Measurements from ENCODE around the gene PLEKHA8. TPM values are rescaled to one million over a fixed set of nuclear protein-coding genes. Genes with fewer than 3 reads are reported as not detected.

PLEKHA8 gene
- total RNA-seq, 1 donor from 2014 or later = 57.9 TPM

- Mint-ChIP-seq H3K9me3 (ENCODE audit: unreplicated experiment) (peaks cover 1% of the 10 kb centered on the region), H3K4me1 (ENCODE audit: low read depth, unreplicated experiment) (peaks cover 4% of the 10 kb centered on the region)
- no peak for TF ChIP-seq CTCF (IDR thresholded peaks at IDR 0.05; ENCODE audit: partially characterized antibody, unreplicated experiment)
These were observed 25.1 kb upstream of the PLEKHA8 start for GRCh38 chr7:30003098-30003497.

GRCh38 chr7:30005464-30005863 is 22.7 kb upstream of the PLEKHA8 start:
- H3K36me3 Mint-ChIP-seq (ENCODE audit: unreplicated experiment) = no peaks in the 10 kb centered on the region
- TF ChIP-seq CTCF (IDR thresholded peaks at IDR 0.05; ENCODE audit: partially characterized antibody, unreplicated experiment) = no peak
- H3K9me3 Mint-ChIP-seq (ENCODE audit: unreplicated experiment) = no peaks in the 10 kb centered on the region
- H3K27ac Mint-ChIP-seq (ENCODE audit: unreplicated experiment) = no peak overlapping the region
- H3K4me1 Mint-ChIP-seq (ENCODE audit: low read depth, unreplicated experiment) = peaks cover 4% of the 10 kb centered on the region
- no peak for DNase-seq
- no peak overlapping the region for H3K4me3 Mint-ChIP-seq (ENCODE audit: unreplicated experiment)
- no peaks in the 10 kb centered on the region for H3K27me3 Mint-ChIP-seq (ENCODE audit: unreplicated experiment)

More at GRCh38 chr7:30003098-30003497, 25.1 kb upstream of the PLEKHA8 start:
- peaks cover 2% of the 10 kb centered on the region for H3K27me3 Mint-ChIP-seq (ENCODE audit: unreplicated experiment)
- no peak for DNase-seq
- no peak overlapping the region for H3K4me3 Mint-ChIP-seq (ENCODE audit: unreplicated experiment)
- H3K36me3 Mint-ChIP-seq (ENCODE audit: unreplicated experiment) = no peaks in the 10 kb centered on the region
- H3K27ac Mint-ChIP-seq (ENCODE audit: unreplicated experiment) = no peak overlapping the region

- H3K27ac Mint-ChIP-seq (ENCODE audit: unreplicated experiment) = no peak overlapping the region
- no peaks in the 10 kb centered on the region for H3K36me3 Mint-ChIP-seq (ENCODE audit: unreplicated experiment)
- DNase-seq = no peak
- no peaks in the 10 kb centered on the region for H3K9me3 Mint-ChIP-seq (ENCODE audit: unreplicated experiment)
- no peaks in the 10 kb centered on the region for H3K27me3 Mint-ChIP-seq (ENCODE audit: unreplicated experiment)
- H3K4me1 Mint-ChIP-seq (ENCODE audit: low read depth, unreplicated experiment) = no peaks in the 10 kb centered on the region
- no peak for TF ChIP-seq CTCF (IDR thresholded peaks at IDR 0.05; ENCODE audit: partially characterized antibody, unreplicated experiment)
- no peak overlapping the region for H3K4me3 Mint-ChIP-seq (ENCODE audit: unreplicated experiment)
These were observed 18.2 kb upstream of the PLEKHA8 start for GRCh38 chr7:30010021-30010420.

GRCh38 chr7:30012757-30013156 is 15.5 kb upstream of the PLEKHA8 start:
- TF ChIP-seq CTCF (IDR thresholded peaks at IDR 0.05; ENCODE audit: partially characterized antibody, unreplicated experiment) = no peak
- no peaks in the 10 kb centered on the region for H3K36me3 Mint-ChIP-seq (ENCODE audit: unreplicated experiment)
- H3K4me1 Mint-ChIP-seq (ENCODE audit: low read depth, unreplicated experiment) = no peaks in the 10 kb centered on the region
- DNase-seq = no peak
- H3K9me3 Mint-ChIP-seq (ENCODE audit: unreplicated experiment) = no peaks in the 10 kb centered on the region
- no peak overlapping the region for H3K27ac Mint-ChIP-seq (ENCODE audit: unreplicated experiment)
- no peaks in the 10 kb centered on the region for H3K27me3 Mint-ChIP-seq (ENCODE audit: unreplicated experiment)
- H3K4me3 Mint-ChIP-seq (ENCODE audit: unreplicated experiment) = no peak overlapping the region

GRCh38 chr7:30018451-30018850 is 9.8 kb upstream of the PLEKHA8 start:
- DNase-seq = no peak
- H3K27me3 Mint-ChIP-seq (ENCODE audit: unreplicated experiment) = no peaks in the 10 kb centered on the region
- no peaks in the 10 kb centered on the region for H3K36me3 Mint-ChIP-seq (ENCODE audit: unreplicated experiment)
- no peak overlapping the region for H3K4me3 Mint-ChIP-seq (ENCODE audit: unreplicated experiment)
- no peaks in the 10 kb centered on the region for H3K9me3 Mint-ChIP-seq (ENCODE audit: unreplicated experiment)
- no peaks in the 10 kb centered on the region for H3K4me1 Mint-ChIP-seq (ENCODE audit: low read depth, unreplicated experiment)
- no peak for TF ChIP-seq CTCF (IDR thresholded peaks at IDR 0.05; ENCODE audit: partially characterized antibody, unreplicated experiment)
- no peak overlapping the region for H3K27ac Mint-ChIP-seq (ENCODE audit: unreplicated experiment)

All from glutamatergic neuron (in vitro differentiated cells).